Lower leg skin (tissue), 3 donors: ENCODE data around the gene VSIG2.

Experiments used
- POLR2A ChIP-seq, 2 donors: fragments of 450-650 bp; IDR thresholded peaks; one replicate each; pipeline ENCODE4 v1.6.1; 2016 to 2017; ENCODE audit warnings: antibody characterized with exemption in 2 of 2, mild to moderate bottlenecking in 1 of 2, moderate library complexity in 1 of 2
- TF ChIP-seq, protein P1 (sequence below), 3 donors: fragments of 450-650 bp; IDR thresholded peaks; one replicate each; pipeline ENCODE4 v1.5.1; 2016; ENCODE audit warnings: antibody characterized with exemption in 3 of 3, mild to moderate bottlenecking in 3 of 3, moderate library complexity in 2 of 3

DNA sequence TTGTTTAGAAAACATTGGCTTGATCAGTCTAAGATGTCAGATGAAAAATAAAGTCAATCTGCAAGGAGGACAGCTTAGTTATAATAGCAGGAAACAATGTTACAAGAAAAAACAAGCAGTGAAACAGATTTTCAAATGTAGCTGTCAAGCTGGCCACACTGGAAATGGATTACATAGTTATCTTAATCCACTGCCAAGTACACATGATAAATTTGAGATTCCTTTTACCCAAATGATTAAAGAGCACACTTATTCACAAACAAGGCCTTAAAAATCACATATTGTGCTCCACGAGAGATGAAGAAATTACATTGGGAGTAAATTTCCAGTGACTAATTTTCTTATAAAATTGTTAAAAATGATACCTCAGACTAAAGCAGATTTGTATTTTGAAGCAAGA is 27.5 kb upstream of the VSIG2 start:
- no peak for TF ChIP-seq POLR2A (IDR thresholded peaks at IDR 0.05)
- TF ChIP-seq, protein P1, sequence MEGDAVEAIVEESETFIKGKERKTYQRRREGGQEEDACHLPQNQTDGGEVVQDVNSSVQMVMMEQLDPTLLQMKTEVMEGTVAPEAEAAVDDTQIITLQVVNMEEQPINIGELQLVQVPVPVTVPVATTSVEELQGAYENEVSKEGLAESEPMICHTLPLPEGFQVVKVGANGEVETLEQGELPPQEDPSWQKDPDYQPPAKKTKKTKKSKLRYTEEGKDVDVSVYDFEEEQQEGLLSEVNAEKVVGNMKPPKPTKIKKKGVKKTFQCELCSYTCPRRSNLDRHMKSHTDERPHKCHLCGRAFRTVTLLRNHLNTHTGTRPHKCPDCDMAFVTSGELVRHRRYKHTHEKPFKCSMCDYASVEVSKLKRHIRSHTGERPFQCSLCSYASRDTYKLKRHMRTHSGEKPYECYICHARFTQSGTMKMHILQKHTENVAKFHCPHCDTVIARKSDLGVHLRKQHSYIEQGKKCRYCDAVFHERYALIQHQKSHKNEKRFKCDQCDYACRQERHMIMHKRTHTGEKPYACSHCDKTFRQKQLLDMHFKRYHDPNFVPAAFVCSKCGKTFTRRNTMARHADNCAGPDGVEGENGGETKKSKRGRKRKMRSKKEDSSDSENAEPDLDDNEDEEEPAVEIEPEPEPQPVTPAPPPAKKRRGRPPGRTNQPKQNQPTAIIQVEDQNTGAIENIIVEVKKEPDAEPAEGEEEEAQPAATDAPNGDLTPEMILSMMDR (IDR thresholded peaks at IDR 0.05): no peak
